HEK293 (cell line): Measurements from ENCODE around the gene PWWP2B.

Source experiments
- CTCF ChIA-PET: fragments of 350-600 bp; formaldehyde crosslinking; extraction: SDS; loops from one replicate; lab custom pipeline; 2021; ENCODE audit warnings: antibody characterized with exemption; lab: Yijun Ruan, JAX
- POLR2A ChIA-PET: fragments of 300-600 bp; formaldehyde crosslinking; extraction: SDS; loops from one replicate; lab custom pipeline; 2020; ENCODE audit warnings: antibody characterized with exemption, inconsistent platforms; lab: Yijun Ruan, JAX
- H3K27ac ChIP-seq: fragments of 200-500 bp; sonication (Bioruptor generic); 2 replicates; pipeline ENCODE4 v1.5.1; 2014; ENCODE audit warnings: low read depth, low read length, control low read depth, inconsistent platforms; ENCODE audit errors: extremely low read depth
- H3K36me3 ChIP-seq, 2 experiments: fragments of 200-500 bp in 1 of 2; sonication (Bioruptor generic) in 1 of 2; 1 replicate in 1 of 2; 2 replicates in 1 of 2; pipeline ENCODE4 v1.5.1; 2014 to 2017; ENCODE audit warnings: inconsistent platforms in 2 of 2, low read length in 2 of 2; ENCODE audit not compliant: control insufficient read depth in 2 of 2, insufficient read depth in 1 of 2
- H3K4me1 ChIP-seq: fragments of 200-500 bp; sonication (Bioruptor generic); 2 replicates; pipeline ENCODE4 v1.5.1; 2014; ENCODE audit warnings: mild to moderate bottlenecking, low read length, inconsistent platforms; ENCODE audit not compliant: control insufficient read depth, insufficient read depth
- H3K4me3 ChIP-seq: 2 replicates; pipeline ENCODE4 v1.5.1; 2011; ENCODE audit warnings: low read depth, mild to moderate bottlenecking, control low read depth, low read length, moderate library complexity
- H3K9me3 ChIP-seq: fragments of 200-500 bp; sonication (Bioruptor generic); 2 replicates; pipeline ENCODE4 v1.5.1; 2014; ENCODE audit warnings: low read depth, low read length, inconsistent platforms; ENCODE audit not compliant: control insufficient read depth, insufficient read depth
- GLIS1 ChIP-seq: fragments of 450-650 bp; formaldehyde crosslinking; IDR thresholded peaks from 2 replicates; pipeline ENCODE4 v1.5.1; 2016; ENCODE audit warnings: missing biosample characterization, missing genetic modification characterization
- OSR2 ChIP-seq: fragments of 450-650 bp; formaldehyde crosslinking; IDR thresholded peaks from 2 replicates; pipeline ENCODE4 v1.5.1; 2016; ENCODE audit warnings: missing biosample characterization, missing genetic modification characterization
- SALL2 ChIP-seq: fragments of 450-650 bp; formaldehyde crosslinking; IDR thresholded peaks from 2 replicates; pipeline ENCODE4 v1.5.0; 2017; ENCODE audit warnings: missing biosample characterization, mild to moderate bottlenecking, missing genetic modification characterization, borderline replicate concordance
- SP7 ChIP-seq: fragments of 450-650 bp; formaldehyde crosslinking; IDR thresholded peaks from 2 replicates; pipeline ENCODE4 v1.5.1; 2016; ENCODE audit warnings: missing biosample characterization, missing genetic modification characterization
- ZBTB7A ChIP-seq: fragments of 450-650 bp; formaldehyde crosslinking; IDR thresholded peaks from 2 replicates; pipeline ENCODE4 v1.5.1; 2016; ENCODE audit warnings: low read depth, missing biosample characterization, missing genetic modification characterization
- ZIC2 ChIP-seq: fragments of 450-650 bp; formaldehyde crosslinking; IDR thresholded peaks from 2 replicates; pipeline ENCODE4 v1.5.1; 2016; ENCODE audit warnings: missing biosample characterization, missing genetic modification characterization
- ZNF133 ChIP-seq: fragments of 450-650 bp; formaldehyde crosslinking; IDR thresholded peaks from 2 replicates; pipeline ENCODE4 v1.5.1; 2016; ENCODE audit warnings: missing biosample characterization, missing genetic modification characterization
- ZNF221 ChIP-seq: fragments of 450-650 bp; formaldehyde crosslinking; IDR thresholded peaks from 2 replicates; pipeline ENCODE4 v1.5.1; 2017; ENCODE audit warnings: missing biosample characterization, missing genetic modification characterization, borderline replicate concordance
- ZNF423 ChIP-seq: fragments of 450-650 bp; formaldehyde crosslinking; IDR thresholded peaks from 2 replicates; pipeline ENCODE4 v1.5.1; 2016; ENCODE audit warnings: missing biosample characterization, missing genetic modification characterization
- ZNF514 ChIP-seq: fragments of 450-650 bp; formaldehyde crosslinking; IDR thresholded peaks from 2 replicates; pipeline ENCODE4 v1.5.1; 2016; ENCODE audit warnings: missing biosample characterization, missing genetic modification characterization
- ZNF548 ChIP-seq: fragments of 450-650 bp; formaldehyde crosslinking; IDR thresholded peaks from 2 replicates; pipeline ENCODE4 v1.5.1; 2016; ENCODE audit warnings: missing biosample characterization, missing genetic modification characterization
- ZNF658 ChIP-seq: fragments of 450-650 bp; formaldehyde crosslinking; IDR thresholded peaks from 2 replicates; pipeline ENCODE4; 2016; ENCODE audit warnings: missing biosample characterization, missing genetic modification characterization
- ZSCAN16 ChIP-seq: fragments of 450-650 bp; formaldehyde crosslinking; IDR thresholded peaks from 2 replicates; pipeline ENCODE4 v1.5.1; 2016; ENCODE audit warnings: missing biosample characterization, missing genetic modification characterization
- TF ChIP-seq, protein P1 (sequence below): fragments of 450-650 bp; formaldehyde crosslinking; IDR thresholded peaks from 2 replicates; pipeline ENCODE4 v1.5.1; 2016; ENCODE audit warnings: missing biosample characterization, missing genetic modification characterization
- TF ChIP-seq, protein P2 (sequence below): fragments of 450-650 bp; formaldehyde crosslinking; IDR thresholded peaks from 2 replicates; pipeline ENCODE4 v1.5.1; 2016; ENCODE audit warnings: missing biosample characterization, missing genetic modification characterization
- TF ChIP-seq, protein P3 (sequence below): fragments of 450-650 bp; IDR thresholded peaks from 2 replicates; pipeline ENCODE4 v1.5.1; 2018; ENCODE audit warnings: missing biosample characterization, missing genetic modification characterization

PWWP2B gene

DNA sequence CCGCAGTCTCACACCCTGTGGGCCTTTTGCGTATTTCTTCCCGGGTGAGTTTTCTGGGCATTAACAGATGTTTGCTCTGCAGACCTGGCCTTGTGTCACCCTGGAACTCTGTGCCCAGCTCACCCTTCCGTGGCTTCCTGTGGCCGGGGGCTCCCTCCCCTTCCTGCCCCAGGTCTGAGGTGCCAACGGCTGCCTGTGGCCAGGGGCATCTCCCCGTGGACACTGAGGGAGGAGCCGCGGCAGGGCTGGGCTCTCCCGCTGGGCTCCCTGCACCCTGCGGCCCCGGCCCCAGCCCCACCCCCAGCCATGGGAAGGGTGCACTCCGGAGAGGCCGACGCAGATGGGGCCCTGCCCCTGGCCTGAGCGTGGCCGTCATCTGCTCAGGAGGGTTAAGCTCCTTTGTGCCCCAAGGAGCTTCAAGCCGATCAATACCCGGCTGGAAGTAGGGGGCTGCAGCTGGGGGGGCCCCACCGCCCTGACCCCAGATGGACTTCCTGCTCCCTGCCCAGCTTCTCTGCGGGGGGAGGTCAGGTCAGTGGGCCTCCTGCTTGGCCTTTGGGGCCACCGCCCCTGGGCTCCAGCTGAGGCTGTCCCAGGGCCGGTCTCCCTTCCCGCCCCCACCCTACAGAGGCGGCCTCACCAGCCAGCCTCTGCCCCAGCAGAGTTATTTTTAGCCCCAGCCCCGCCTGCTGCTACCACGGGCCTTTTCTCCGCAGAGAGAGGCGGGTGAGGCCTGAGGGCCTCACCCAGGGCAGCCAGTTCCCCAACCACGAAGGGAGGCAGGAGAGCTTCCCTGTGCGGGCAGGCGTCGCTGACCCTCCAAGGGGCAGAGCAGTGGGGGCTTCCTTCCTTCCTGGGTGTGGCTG lies 24.2 kb downstream of the PWWP2B start (continued):
- TF ChIP-seq, protein P1, sequence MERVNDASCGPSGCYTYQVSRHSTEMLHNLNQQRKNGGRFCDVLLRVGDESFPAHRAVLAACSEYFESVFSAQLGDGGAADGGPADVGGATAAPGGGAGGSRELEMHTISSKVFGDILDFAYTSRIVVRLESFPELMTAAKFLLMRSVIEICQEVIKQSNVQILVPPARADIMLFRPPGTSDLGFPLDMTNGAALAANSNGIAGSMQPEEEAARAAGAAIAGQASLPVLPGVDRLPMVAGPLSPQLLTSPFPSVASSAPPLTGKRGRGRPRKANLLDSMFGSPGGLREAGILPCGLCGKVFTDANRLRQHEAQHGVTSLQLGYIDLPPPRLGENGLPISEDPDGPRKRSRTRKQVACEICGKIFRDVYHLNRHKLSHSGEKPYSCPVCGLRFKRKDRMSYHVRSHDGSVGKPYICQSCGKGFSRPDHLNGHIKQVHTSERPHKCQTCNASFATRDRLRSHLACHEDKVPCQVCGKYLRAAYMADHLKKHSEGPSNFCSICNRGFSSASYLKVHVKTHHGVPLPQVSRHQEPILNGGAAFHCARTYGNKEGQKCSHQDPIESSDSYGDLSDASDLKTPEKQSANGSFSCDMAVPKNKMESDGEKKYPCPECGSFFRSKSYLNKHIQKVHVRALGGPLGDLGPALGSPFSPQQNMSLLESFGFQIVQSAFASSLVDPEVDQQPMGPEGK (tag by site-specific recombination) = 0 out of 2 replicates have a peak, but pooled peaks have one; percentile 16
- no peak for TF ChIP-seq ZNF133
- no peak for TF ChIP-seq ZNF514 (tag by site-specific recombination)
- TF ChIP-seq, protein P2, sequence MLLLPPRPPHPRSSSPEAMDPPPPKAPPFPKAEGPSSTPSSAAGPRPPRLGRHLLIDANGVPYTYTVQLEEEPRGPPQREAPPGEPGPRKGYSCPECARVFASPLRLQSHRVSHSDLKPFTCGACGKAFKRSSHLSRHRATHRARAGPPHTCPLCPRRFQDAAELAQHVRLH (tag by site-specific recombination) = no peak
- no peak for TF ChIP-seq SALL2
- 0 out of 2 replicates have a peak, but pooled peaks have one; percentile 21 for TF ChIP-seq ZBTB7A (tag by site-specific recombination)
- TF ChIP-seq GLIS1 (tag by site-specific recombination) = peak; percentile 76
- TF ChIP-seq ZSCAN16 (tag by site-specific recombination) = no peak
- no peak for TF ChIP-seq OSR2 (tag by site-specific recombination)
- TF ChIP-seq ZIC2 = peak; percentile 48; the same call in 1 of the 2 replicates
- no peak for TF ChIP-seq ZNF221 (tag by site-specific recombination)
- TF ChIP-seq SP7 = 0 out of 2 replicates have a peak, but pooled peaks have one; percentile 36
- no peak for TF ChIP-seq ZNF548 (tag by site-specific recombination)
- TF ChIP-seq, all 188 proteins: peak for 11

DNA sequence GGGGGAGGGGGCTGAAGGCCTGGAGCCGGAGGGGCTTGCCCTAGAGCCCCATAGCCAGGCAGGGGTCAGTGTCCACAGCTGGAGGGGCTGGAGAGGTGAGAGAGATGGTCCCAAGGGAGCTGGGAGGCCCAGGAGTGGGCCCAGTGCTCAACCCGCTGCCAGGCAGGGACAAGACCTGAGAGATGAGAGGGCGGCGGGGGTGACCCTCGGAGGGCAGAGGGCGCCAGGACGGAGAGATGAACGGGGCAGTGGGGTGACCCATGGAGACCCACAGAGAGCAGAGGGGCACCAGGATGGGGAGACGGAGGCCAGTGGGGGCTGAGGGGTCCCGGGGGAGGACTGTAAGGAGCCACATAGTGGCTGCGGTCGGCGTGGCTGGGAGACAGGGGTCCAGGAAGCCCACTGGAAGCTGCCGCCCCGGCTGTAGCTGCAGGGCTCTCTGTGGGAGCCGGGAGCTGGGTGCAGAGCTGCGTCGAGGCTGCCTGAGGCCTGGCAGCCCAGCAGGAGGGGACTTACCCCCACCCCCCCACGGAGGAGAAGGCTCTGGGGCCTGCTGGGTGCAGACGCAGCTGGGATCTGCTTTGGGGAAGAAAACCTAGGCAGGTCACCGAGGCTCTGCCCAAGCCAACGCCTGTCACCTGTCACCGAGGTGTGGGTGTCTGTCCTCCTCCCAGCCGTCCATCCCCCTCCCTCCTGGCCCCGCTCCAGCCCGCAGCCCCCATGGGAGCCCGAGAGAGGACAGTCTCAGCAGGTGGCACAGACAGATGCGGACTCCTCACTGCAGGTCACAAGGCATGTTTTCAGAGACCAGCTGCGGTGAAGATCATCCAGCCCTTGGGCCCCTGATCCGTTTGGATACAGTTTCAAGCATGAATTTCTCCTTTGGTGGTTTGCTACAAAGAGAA lies 25.1 kb downstream of the PWWP2B start:
- Histone ChIP-seq H3K4me3 (no peak overlapping the region), H3K4me1 (no peaks in the 10 kb centered on the region; the same call in 1 of the 2 replicates), H3K27ac (peak overlapping the region; percentile 17; the same call in 1 of the 2 replicates), H3K9me3 (no peaks in the 10 kb centered on the region), H3K36me3 (no peaks in the 10 kb centered on the region)
- ChIA-PET CTCF (interaction anchor here (0.6 to 0.7 kb wide), 3 partner anchors 153 to 279 kb away, joined by 3 to 4 read pairs (median 4); no protein-coding TSS in a partner anchor), POLR2A (interaction anchor here (0.5 kb wide), 1 partner anchor 12 kb away, joined by 3 read pairs; no protein-coding TSS in a partner anchor)
- no peak for TF ChIP-seq ZNF658
- TF ChIP-seq, protein P3, sequence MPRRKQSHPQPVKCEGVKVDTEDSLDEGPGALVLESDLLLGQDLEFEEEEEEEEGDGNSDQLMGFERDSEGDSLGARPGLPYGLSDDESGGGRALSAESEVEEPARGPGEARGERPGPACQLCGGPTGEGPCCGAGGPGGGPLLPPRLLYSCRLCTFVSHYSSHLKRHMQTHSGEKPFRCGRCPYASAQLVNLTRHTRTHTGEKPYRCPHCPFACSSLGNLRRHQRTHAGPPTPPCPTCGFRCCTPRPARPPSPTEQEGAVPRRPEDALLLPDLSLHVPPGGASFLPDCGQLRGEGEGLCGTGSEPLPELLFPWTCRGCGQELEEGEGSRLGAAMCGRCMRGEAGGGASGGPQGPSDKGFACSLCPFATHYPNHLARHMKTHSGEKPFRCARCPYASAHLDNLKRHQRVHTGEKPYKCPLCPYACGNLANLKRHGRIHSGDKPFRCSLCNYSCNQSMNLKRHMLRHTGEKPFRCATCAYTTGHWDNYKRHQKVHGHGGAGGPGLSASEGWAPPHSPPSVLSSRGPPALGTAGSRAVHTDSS = no peak
- TF ChIP-seq ZIC2 = peak; percentile 94
- TF ChIP-seq GLIS1 (tag by site-specific recombination) = peak; percentile 69
- 0 out of 2 replicates have a peak, but pooled peaks have one; percentile 47 for TF ChIP-seq ZNF423 (tag by site-specific recombination)
- TF ChIP-seq, all 188 proteins: peak for 3
